ENCODE data around the gene MDM2. TPM values are rescaled to one million over a fixed set of nuclear protein-coding genes. Genes with fewer than 3 reads are reported as not detected.
"Not testable (repeated sequence)": the region's sequence is repeated elsewhere in the genome, so short reads cannot be mapped to it uniquely, and the experiment has no call there.

The MDM2 gene
- total and polyA plus RNA-seq, 2 experiments from 2014 or later = 80.4 to 111 TPM

GRCh38 chr12:68815928-68816800, 8.2 kb downstream of the MDM2 start:
- in situ Hi-C loops (cut with MboI) = no loop called here
- H3K4me2 ChIP-seq (ENCODE audit: unreplicated experiment) = no peak overlapping the region
- H3K27ac ChIP-seq = no peak overlapping the region
- H4K20me1 ChIP-seq (ENCODE audit: insufficient read depth) = peaks cover 30% of the 10 kb centered on the region; the same call in 1 of the 2 replicates
- peaks cover 90% of the 10 kb centered on the region for H3K36me3 ChIP-seq (ENCODE audit: low read depth)
- H2AFZ ChIP-seq = no peak overlapping the region
- no peak for TF ChIP-seq EZH2 (IDR thresholded peaks at IDR 0.05; ENCODE audit: insufficient read depth, poor library complexity, severe bottlenecking)
- no peak for TF ChIP-seq EZH2phosphoT487 (IDR thresholded peaks at IDR 0.05; ENCODE audit: insufficient read depth, low read depth)
- H3K9ac ChIP-seq = no peak overlapping the region
- H3K4me1 ChIP-seq (ENCODE audit: insufficient read depth) = peaks cover 34% of the 10 kb centered on the region
- no peak for DNase-seq
- H3K27me3 ChIP-seq (replicated peaks; ENCODE audit: insufficient read depth) = no peaks in the 10 kb centered on the region
- H3F3A ChIP-seq (ENCODE audit: insufficient read depth) = peaks cover 70% of the 10 kb centered on the region
- H3K9me3 ChIP-seq (ENCODE audit: low read depth) = no peaks in the 10 kb centered on the region
- H3K4me3 ChIP-seq = no peak overlapping the region
- 96 to 100% methylated on average over 8 of the region's 8 CpGs for WGBS, 2 experiments (ENCODE audit: low coverage in 1 of 2, low lambda C conversion rate in 2 of 2, missing lambda C conversion rate in 2 of 2)
- no peaks in the 10 kb centered on the region for H3K9me2 ChIP-seq (ENCODE audit: insufficient read depth)
- H3K79me2 ChIP-seq (ENCODE audit: insufficient read depth) = peaks cover 99% of the 10 kb centered on the region

- Histone ChIP-seq H3K36me3 (ENCODE audit: low read depth) (peaks cover 91% of the 10 kb centered on the region), H3K79me2 (ENCODE audit: insufficient read depth) (peaks cover 99% of the 10 kb centered on the region), H3K4me1 (ENCODE audit: insufficient read depth) (peaks cover 15% of the 10 kb centered on the region), H4K20me1 (ENCODE audit: insufficient read depth) (0 out of 2 replicates have a peak, but pooled peaks cover 18% of the 10 kb centered on the region), H3F3A (ENCODE audit: insufficient read depth) (peaks cover 74% of the 10 kb centered on the region)
- DNase-seq; H3K4me3 ChIP-seq; in situ Hi-C loops (cut with MboI); H3K9me3 ChIP-seq (ENCODE audit: low read depth); H3K9me2 ChIP-seq (ENCODE audit: insufficient read depth); H3K27ac ChIP-seq; H2AFZ ChIP-seq; H3K9ac ChIP-seq; H3K4me2 ChIP-seq (ENCODE audit: unreplicated experiment); H3K27me3 ChIP-seq (replicated peaks; ENCODE audit: insufficient read depth): not testable (repeated sequence)
- 98% methylated on average over 13 of the region's 13 CpGs for WGBS, 2 experiments (ENCODE audit: low coverage in 1 of 2, low lambda C conversion rate in 2 of 2, missing lambda C conversion rate in 2 of 2)
Observed at GRCh38 chr12:68819481-68819880, 11.5 kb downstream of the MDM2 start.

DNA sequence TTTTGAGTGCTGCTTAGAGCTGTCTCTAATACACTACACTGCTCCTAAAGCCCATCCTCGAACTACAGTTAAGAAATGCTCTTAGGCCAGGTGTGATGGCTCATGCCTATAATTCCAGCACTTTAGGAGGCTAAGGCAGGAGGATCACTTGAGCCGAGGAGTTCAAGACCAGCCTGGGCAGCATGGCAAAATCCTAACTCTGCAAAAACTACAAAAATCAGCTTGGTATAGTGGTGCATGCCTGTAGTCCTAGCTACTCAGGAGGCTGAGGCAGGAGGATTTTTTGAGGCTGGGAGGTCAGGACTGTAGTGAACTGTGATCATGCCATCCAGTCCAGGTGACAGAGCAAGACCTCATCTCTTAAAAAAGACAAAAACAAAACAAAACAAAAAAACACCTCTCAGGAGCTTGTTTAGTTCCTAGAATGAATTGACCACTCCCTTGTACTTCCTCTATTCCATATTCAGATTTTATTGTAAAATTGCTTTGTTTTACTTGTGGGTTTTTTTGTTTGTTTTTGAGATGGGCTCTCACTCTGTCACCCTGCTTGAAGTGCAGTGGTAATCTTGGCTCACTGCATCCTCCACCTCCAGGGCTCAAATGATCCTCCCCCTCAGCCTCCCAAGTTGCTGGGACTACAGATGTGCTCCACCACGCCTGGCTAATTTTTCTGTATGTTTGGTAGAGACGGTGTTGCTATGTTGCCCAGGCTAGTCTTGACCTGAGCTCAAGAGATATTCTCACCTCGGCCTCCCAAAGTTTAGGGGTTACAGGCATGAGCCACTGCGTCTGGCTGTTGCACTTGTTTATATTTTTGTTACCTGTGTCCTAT, 13.6 kb downstream of the MDM2 start:
- no peak overlapping the region for H3K9ac ChIP-seq
- no peak for DNase-seq
- H3K9me3 ChIP-seq (ENCODE audit: low read depth) = no peaks in the 10 kb centered on the region
- peaks cover 92% of the 10 kb centered on the region for H3K36me3 ChIP-seq (ENCODE audit: low read depth)
- no peak overlapping the region for H3K4me3 ChIP-seq
- H3K4me2 ChIP-seq (ENCODE audit: unreplicated experiment) = no peak overlapping the region
- peaks cover 98% of the 10 kb centered on the region for H3K79me2 ChIP-seq (ENCODE audit: insufficient read depth)
- H3K27ac ChIP-seq = peak overlapping the region; percentile 17; the same call in 1 of the 2 replicates
- no peak overlapping the region for H2AFZ ChIP-seq
- peaks cover 82% of the 10 kb centered on the region for H3F3A ChIP-seq (ENCODE audit: insufficient read depth)
- in situ Hi-C loops (cut with MboI) = no loop called here
- peaks cover 7% of the 10 kb centered on the region; the same call in 1 of the 2 replicates for H3K4me1 ChIP-seq (ENCODE audit: insufficient read depth)
- WGBS, 2 experiments (ENCODE audit: low coverage in 1 of 2, low lambda C conversion rate in 2 of 2, missing lambda C conversion rate in 2 of 2) = 87 to 94% methylated on average over 6 of the region's 6 CpGs
- TF ChIP-seq EZH2 (IDR thresholded peaks at IDR 0.05; ENCODE audit: insufficient read depth, poor library complexity, severe bottlenecking) (no peak), EZH2phosphoT487 (IDR thresholded peaks at IDR 0.05; ENCODE audit: insufficient read depth, low read depth) (no peak)
- H3K9me2 ChIP-seq (ENCODE audit: insufficient read depth) = no peaks in the 10 kb centered on the region
- H4K20me1 ChIP-seq (ENCODE audit: insufficient read depth) = 0 out of 2 replicates have a peak, but pooled peaks cover 11% of the 10 kb centered on the region
- H3K27me3 ChIP-seq (replicated peaks; ENCODE audit: insufficient read depth) = no peaks in the 10 kb centered on the region

GRCh38 chr12:68823696-68824095, 15.7 kb downstream of the MDM2 start:
- peaks cover 15% of the 10 kb centered on the region; the same call in 1 of the 2 replicates for H3K4me1 ChIP-seq (ENCODE audit: insufficient read depth)
- no peaks in the 10 kb centered on the region for H3K27me3 ChIP-seq (replicated peaks; ENCODE audit: insufficient read depth)
- no peak overlapping the region for H3K4me3 ChIP-seq
- TF ChIP-seq EZH2phosphoT487 (IDR thresholded peaks at IDR 0.05; ENCODE audit: insufficient read depth, low read depth) = no peak
- no peak for TF ChIP-seq EZH2 (IDR thresholded peaks at IDR 0.05; ENCODE audit: insufficient read depth, poor library complexity, severe bottlenecking)
- 77% methylated on average over 3 of the region's 3 CpGs for WGBS, 2 experiments (ENCODE audit: low coverage in 1 of 2, low lambda C conversion rate in 2 of 2, missing lambda C conversion rate in 2 of 2)
- H3K79me2 ChIP-seq (ENCODE audit: insufficient read depth) = peaks cover 98% of the 10 kb centered on the region
- peak overlapping the region; percentile 7; the same call in 1 of the 2 replicates for H3K27ac ChIP-seq
- no peaks in the 10 kb centered on the region for H3K9me2 ChIP-seq (ENCODE audit: insufficient read depth)
- H3K9ac ChIP-seq = no peak overlapping the region
- H3F3A ChIP-seq (ENCODE audit: insufficient read depth) = peaks cover 91% of the 10 kb centered on the region
- no peak overlapping the region for H3K4me2 ChIP-seq (ENCODE audit: unreplicated experiment)
- DNase-seq = no peak
- H4K20me1 ChIP-seq (ENCODE audit: insufficient read depth) = 0 out of 2 replicates have a peak, but pooled peaks cover 11% of the 10 kb centered on the region
- in situ Hi-C loops (cut with MboI) = no loop called here
- H3K36me3 ChIP-seq (ENCODE audit: low read depth) = peaks cover 96% of the 10 kb centered on the region
- no peaks in the 10 kb centered on the region for H3K9me3 ChIP-seq (ENCODE audit: low read depth)
- no peak overlapping the region for H2AFZ ChIP-seq
